Osteoblast (primary cell): ENCODE measurements around the gene HOXB6. TPM values are rescaled to one million over a fixed set of nuclear protein-coding genes. Genes with fewer than 3 reads are reported as not detected.
A peak's percentile ranks its signal among the peaks of the same experiment; 100 is the strongest.

ENCODE experiments used
- DNase-seq: peaks from one replicate; pipeline ENCODE4 v3.0.0; 2011; ENCODE audit warnings: low spot score, mixed read lengths; ENCODE audit not compliant: insufficient read length; ENCODE audit errors: missing footprints
- H2AFZ ChIP-seq: 2 replicates; pipeline ENCODE4 v1.6.0; 2011; ENCODE audit warnings: mild to moderate bottlenecking, low read length
- H3K27ac ChIP-seq: 2 replicates; pipeline ENCODE4 v1.5.1; 2011; ENCODE audit warnings: mild to moderate bottlenecking, low read depth, low read length, moderate library complexity
- H3K27me3 ChIP-seq: 2 replicates; pipeline ENCODE4 v1.6.0; 2012; ENCODE audit warnings: mild to moderate bottlenecking, control low read depth, inconsistent platforms, low read length, moderate library complexity; ENCODE audit not compliant: insufficient read depth
- H3K36me3 ChIP-seq: 2 replicates; pipeline ENCODE4 v1.5.1; 2011; ENCODE audit warnings: mild to moderate bottlenecking, low read length, control low read depth, moderate library complexity; ENCODE audit not compliant: insufficient read depth
- H3K4me1 ChIP-seq: 2 replicates; pipeline ENCODE4 v1.5.1; 2011; ENCODE audit warnings: mild to moderate bottlenecking, low read length, control low read depth, moderate library complexity; ENCODE audit not compliant: insufficient read depth
- H3K4me2 ChIP-seq: 2 replicates; pipeline ENCODE4 v1.6.0; 2011; ENCODE audit warnings: mild to moderate bottlenecking, low read length; ENCODE audit not compliant: insufficient read depth
- H3K4me3 ChIP-seq: fragments of 200-600 bp; sonication (generic); 3 replicates; pipeline ENCODE4 v1.5.1; 2012; ENCODE audit warnings: mild to moderate bottlenecking, low read length, inconsistent platforms; ENCODE audit not compliant: insufficient read depth
- H3K79me2 ChIP-seq: 2 replicates; pipeline ENCODE4 v1.6.0; 2012; ENCODE audit warnings: mild to moderate bottlenecking, low read length, control low read depth, inconsistent platforms; ENCODE audit not compliant: insufficient read depth
- H3K9me3 ChIP-seq: 2 replicates; pipeline ENCODE4 v1.5.1; 2011; ENCODE audit warnings: low read depth, low read length, control low read depth
- H4K20me1 ChIP-seq: 2 replicates; pipeline ENCODE4 v1.6.0; 2012; ENCODE audit warnings: mild to moderate bottlenecking, low read length, control low read depth; ENCODE audit not compliant: insufficient read depth
- total RNA-seq: library from RNA; depleted of rRNA; stranded (reverse); fragments of >200 nt; gene quantifications from 2 replicates; pipeline ENCODE4 v1.2.3, GENCODE V29; 2012
- TF ChIP-seq, protein P1 (sequence below): IDR thresholded peaks from 2 replicates; pipeline ENCODE4 v1.5.1; 2011; ENCODE audit warnings: mild to moderate bottlenecking, low read depth, low read length, moderate library complexity; ENCODE audit errors: extremely low read depth

The HOXB6 gene
- total RNA-seq, 1 donor, result 0.72 TPM

DNA sequence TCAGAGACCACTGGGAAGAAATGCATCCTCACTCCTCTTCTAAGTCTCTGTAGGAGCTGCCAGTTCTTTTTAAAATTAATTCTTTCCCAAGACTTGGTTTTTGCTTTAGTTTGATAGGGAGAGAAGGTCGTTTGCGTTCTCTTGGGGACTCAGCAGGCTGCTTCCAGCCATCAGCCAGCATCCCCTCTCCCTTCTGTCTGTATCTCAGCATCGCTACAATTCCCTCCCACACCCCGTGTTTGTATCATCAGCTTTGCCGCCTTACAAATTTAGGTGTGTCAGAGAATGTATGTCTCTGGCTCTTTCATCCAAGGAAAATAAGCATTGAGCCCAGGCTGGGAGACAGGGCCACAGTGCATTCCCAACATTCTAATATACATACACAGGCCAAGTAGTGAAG lies 5.4 kb downstream of the HOXB6 start:
- peaks cover 3% of the 10 kb centered on the region for H4K20me1 ChIP-seq
- no peak overlapping the region for H2AFZ ChIP-seq

DNA sequence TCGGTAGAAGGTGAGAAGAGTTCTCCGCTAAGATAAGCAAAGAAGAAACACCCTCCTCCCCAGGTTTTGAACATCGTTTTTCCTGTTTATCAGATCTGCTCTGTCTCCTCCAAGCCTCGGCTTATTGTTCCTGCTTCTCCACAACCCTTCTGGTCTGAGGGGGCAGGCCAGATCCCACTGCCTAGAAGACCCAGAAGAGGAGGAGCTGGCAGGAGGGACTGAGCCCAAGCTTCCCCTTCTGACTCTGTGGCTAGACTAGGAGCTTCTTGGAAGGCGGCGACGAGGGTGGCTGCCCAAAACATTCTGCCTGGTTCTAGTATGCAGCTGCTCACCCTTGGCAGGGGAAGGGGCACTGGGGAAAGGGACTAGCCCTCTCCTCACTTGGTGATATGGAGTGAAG lies 6.0 kb downstream of the HOXB6 start:
- H3K27ac ChIP-seq, result no peak overlapping the region
- no peak overlapping the region for H3K4me3 ChIP-seq
- TF ChIP-seq, protein P1, sequence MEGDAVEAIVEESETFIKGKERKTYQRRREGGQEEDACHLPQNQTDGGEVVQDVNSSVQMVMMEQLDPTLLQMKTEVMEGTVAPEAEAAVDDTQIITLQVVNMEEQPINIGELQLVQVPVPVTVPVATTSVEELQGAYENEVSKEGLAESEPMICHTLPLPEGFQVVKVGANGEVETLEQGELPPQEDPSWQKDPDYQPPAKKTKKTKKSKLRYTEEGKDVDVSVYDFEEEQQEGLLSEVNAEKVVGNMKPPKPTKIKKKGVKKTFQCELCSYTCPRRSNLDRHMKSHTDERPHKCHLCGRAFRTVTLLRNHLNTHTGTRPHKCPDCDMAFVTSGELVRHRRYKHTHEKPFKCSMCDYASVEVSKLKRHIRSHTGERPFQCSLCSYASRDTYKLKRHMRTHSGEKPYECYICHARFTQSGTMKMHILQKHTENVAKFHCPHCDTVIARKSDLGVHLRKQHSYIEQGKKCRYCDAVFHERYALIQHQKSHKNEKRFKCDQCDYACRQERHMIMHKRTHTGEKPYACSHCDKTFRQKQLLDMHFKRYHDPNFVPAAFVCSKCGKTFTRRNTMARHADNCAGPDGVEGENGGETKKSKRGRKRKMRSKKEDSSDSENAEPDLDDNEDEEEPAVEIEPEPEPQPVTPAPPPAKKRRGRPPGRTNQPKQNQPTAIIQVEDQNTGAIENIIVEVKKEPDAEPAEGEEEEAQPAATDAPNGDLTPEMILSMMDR, result no peak
- H2AFZ ChIP-seq, result no peak overlapping the region
- H3K79me2 ChIP-seq, result no peaks in the 10 kb centered on the region
- H3K4me2 ChIP-seq, result no peak overlapping the region
- H3K36me3 ChIP-seq, result no peaks in the 10 kb centered on the region
- no peak for DNase-seq
- peaks cover 100% of the 10 kb centered on the region for H3K27me3 ChIP-seq
- no peaks in the 10 kb centered on the region for H3K4me1 ChIP-seq
- peaks cover 3% of the 10 kb centered on the region for H4K20me1 ChIP-seq
- no peaks in the 10 kb centered on the region for H3K9me3 ChIP-seq

More for the DNA sequence above, 5.4 kb downstream of the HOXB6 start:
- Histone ChIP-seq H3K27me3 (peaks cover 100% of the 10 kb centered on the region), H3K9me3 (no peaks in the 10 kb centered on the region), H3K36me3 (no peaks in the 10 kb centered on the region), H3K27ac (no peak overlapping the region), H3K4me2 (no peak overlapping the region), H3K4me3 (no peak overlapping the region), H3K79me2 (no peaks in the 10 kb centered on the region), H3K4me1 (no peaks in the 10 kb centered on the region)
- TF ChIP-seq, protein P1, result no peak
- DNase-seq, result no peak

DNA sequence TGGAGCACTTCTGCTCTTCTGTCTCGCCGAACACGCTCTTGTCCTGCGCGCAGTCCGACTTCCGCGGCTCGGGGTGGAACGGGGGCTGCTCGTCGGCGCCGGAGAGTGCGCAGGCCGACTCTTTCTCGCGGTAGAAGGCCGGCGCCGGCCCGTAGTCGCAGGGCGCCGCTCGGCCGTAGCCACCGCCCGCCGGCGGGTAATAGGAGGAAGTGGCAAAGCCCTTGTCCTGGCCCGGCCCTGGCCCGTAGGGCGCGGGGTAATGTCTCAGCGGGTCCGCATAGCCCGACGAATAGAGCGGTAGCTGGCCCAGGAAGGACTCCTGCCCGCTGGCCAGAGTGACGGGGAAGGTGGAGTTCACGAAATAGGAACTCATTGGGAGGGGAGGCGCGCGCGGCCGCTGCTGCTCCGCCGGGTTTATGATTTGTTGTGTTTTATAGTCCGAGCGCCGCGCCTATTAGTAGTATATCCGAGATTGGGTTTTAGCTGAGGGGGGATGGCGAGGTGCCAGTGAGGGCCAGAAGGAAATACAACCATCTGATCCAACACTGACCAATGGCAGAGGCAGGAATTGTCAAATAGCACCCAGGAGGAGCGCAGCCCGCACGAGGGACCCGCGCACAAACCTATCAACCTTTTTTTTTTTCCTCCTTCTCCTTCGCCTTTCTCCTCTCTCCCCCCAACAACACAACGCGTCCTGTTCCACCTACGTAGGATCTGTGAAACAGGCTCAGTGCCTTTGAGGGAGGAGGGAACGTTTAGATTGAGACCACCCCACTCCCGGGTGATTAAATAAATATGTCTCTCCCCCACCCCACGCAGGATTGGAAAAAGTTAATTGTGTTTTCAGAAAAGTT lies 6.8 kb downstream of the HOXB6 start:
- DNase-seq, result no peak
- peak overlapping the region; percentile 58 for H3K4me3 ChIP-seq
- H3K4me1 ChIP-seq, result no peaks in the 10 kb centered on the region
- peaks cover 1% of the 10 kb centered on the region for H4K20me1 ChIP-seq
- TF ChIP-seq, protein P1, result no peak
- H3K27me3 ChIP-seq, result peaks cover 98% of the 10 kb centered on the region
- peak overlapping the region; percentile 60 for H3K4me2 ChIP-seq
- H3K36me3 ChIP-seq, result no peaks in the 10 kb centered on the region
- peak overlapping the region; percentile 41 for H2AFZ ChIP-seq
- no peak overlapping the region for H3K27ac ChIP-seq
- no peaks in the 10 kb centered on the region for H3K9me3 ChIP-seq
- no peaks in the 10 kb centered on the region for H3K79me2 ChIP-seq

DNA sequence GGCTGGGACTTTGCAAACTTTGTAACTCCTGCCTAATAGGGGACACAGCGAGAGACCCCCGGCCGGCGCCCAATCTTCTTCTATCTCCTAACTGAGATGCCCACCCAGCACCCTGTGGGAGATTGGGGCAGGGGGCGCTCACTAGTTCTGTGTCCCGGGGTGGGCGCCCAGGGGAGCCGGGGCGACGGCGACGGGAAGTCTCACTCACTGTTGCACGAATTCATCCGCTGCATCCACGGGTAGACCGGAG lies 7.3 kb downstream of the HOXB6 start:
- no peak overlapping the region for H3K27ac ChIP-seq
- H3K27me3 ChIP-seq, result peaks cover 98% of the 10 kb centered on the region
- TF ChIP-seq, protein P1, result no peak
- H3K36me3 ChIP-seq, result no peaks in the 10 kb centered on the region
- no peaks in the 10 kb centered on the region for H3K79me2 ChIP-seq
- no peaks in the 10 kb centered on the region for H3K9me3 ChIP-seq
- no peak for DNase-seq
- peak overlapping the region; percentile 58 for H3K4me3 ChIP-seq
- no peaks in the 10 kb centered on the region for H3K4me1 ChIP-seq
- peak overlapping the region; percentile 60 for H3K4me2 ChIP-seq
- H4K20me1 ChIP-seq, result no peaks in the 10 kb centered on the region
- no peak overlapping the region for H2AFZ ChIP-seq
